Caco-2 (cell line): Measurements from ENCODE around the gene GADD45G. TPM values are rescaled to one million over a fixed set of nuclear protein-coding genes. Genes with fewer than 3 reads are reported as not detected.

ENCODE experiments used
- BruUV-seq: library from RNA; stranded (reverse); fragments of 400-500 nt; replicated peaks from 2 replicates; lab custom pipeline; 2021; lab: Mats Ljungman, UMichigan
- CTCF ChIA-PET: fragments of 300-600 bp; sonication (Branson Sonifier 250); formaldehyde crosslinking; loops from one replicate; lab custom pipeline; 2022; ENCODE audit warnings: antibody characterized with exemption; lab: Charles Lee
- POLR2A ChIA-PET: fragments of 300-600 bp; sonication (Branson Sonifier 250); formaldehyde crosslinking; loops from one replicate; lab custom pipeline; 2022; ENCODE audit warnings: antibody characterized with exemption; lab: Charles Lee
- DNase-seq, 2 experiments: peaks; one replicate each; pipeline versions ENCODE4 v3.0.0 to v3.0.0-alpha.2; 2020 to 2022
- H3K27me3 ChIP-seq: replicated peaks from 2 replicates; pipeline ENCODE4 v1.6.0; 2011; ENCODE audit warnings: low read length; ENCODE audit not compliant: control insufficient read depth, insufficient read depth
- H3K36me3 ChIP-seq: 2 replicates; pipeline ENCODE4 v1.5.1; 2011; ENCODE audit warnings: low read length; ENCODE audit not compliant: control insufficient read depth, insufficient read depth
- H3K4me1 ChIP-seq: fragments of 250-450 bp; sonication (Bioruptor Pico); 2 replicates; pipeline ENCODE4 v1.5.1; 2020; ENCODE audit warnings: mild to moderate bottlenecking
- H3K4me3 ChIP-seq: 2 replicates; pipeline ENCODE4 v1.5.1; 2011; ENCODE audit warnings: low read depth, mild to moderate bottlenecking, control low read depth, low read length
- H3K9me3 ChIP-seq: fragments of 250-450 bp; sonication (Bioruptor Pico); 2 replicates; pipeline ENCODE4 v1.5.1; 2020; ENCODE audit warnings: mild to moderate bottlenecking, moderate library complexity
- H3K27ac Mint-ChIP-seq: one replicate; pipeline ENCODE4 v1.8.0; 2022; ENCODE audit warnings: mixed read lengths; ENCODE audit not compliant: unreplicated experiment
- H3K27me3 Mint-ChIP-seq: one replicate; pipeline ENCODE4 v1.8.0; 2022; ENCODE audit warnings: mixed read lengths; ENCODE audit not compliant: insufficient read depth, unreplicated experiment
- H3K36me3 Mint-ChIP-seq: one replicate; pipeline ENCODE4 v1.8.0; 2022; ENCODE audit warnings: mild to moderate bottlenecking, mixed read lengths; ENCODE audit not compliant: insufficient read depth, unreplicated experiment
- H3K4me1 Mint-ChIP-seq: one replicate; pipeline ENCODE4 v1.8.0; 2022; ENCODE audit warnings: low read depth, mixed read lengths; ENCODE audit not compliant: unreplicated experiment
- H3K4me3 Mint-ChIP-seq: one replicate; pipeline ENCODE4 v1.8.0; 2022; ENCODE audit warnings: mild to moderate bottlenecking, moderate library complexity, mixed read lengths; ENCODE audit not compliant: unreplicated experiment
- H3K9me3 Mint-ChIP-seq: one replicate; pipeline ENCODE4 v1.8.0; 2022; ENCODE audit warnings: mixed read lengths; ENCODE audit not compliant: unreplicated experiment
- CTCF ChIP-seq, 2 experiments: fragments of 200-600 bp in 1 of 2; IDR thresholded peaks; 1 replicate in 1 of 2; 2 replicates in 1 of 2; pipeline versions ENCODE4 v1.5.1 to v1.8.0; 2011 to 2022; ENCODE audit warnings: antibody characterized with exemption in 1 of 2, control low read depth in 1 of 2, inconsistent platforms in 1 of 2, low read depth in 1 of 2, low read length in 1 of 2, mild to moderate bottlenecking in 1 of 2, moderate library complexity in 1 of 2; ENCODE audit not compliant: insufficient read depth in 1 of 2, severe bottlenecking in 1 of 2, unreplicated experiment in 1 of 2
- intact Hi-C: fragments of 100-400 bp; cut with micrococcal nuclease; formaldehyde crosslinking; loops from one replicate; pipeline ENCODE4 v1.10.0; 2022; ENCODE audit not compliant: unreplicated experiment
- total RNA-seq: library from RNA; stranded (reverse); gene quantifications from 2 replicates; pipeline ENCODE4 v1.2.3, GENCODE V29; 2022

GADD45G gene
- total RNA-seq, 1 experiment from 2014 or later: 3.7 TPM

DNA sequence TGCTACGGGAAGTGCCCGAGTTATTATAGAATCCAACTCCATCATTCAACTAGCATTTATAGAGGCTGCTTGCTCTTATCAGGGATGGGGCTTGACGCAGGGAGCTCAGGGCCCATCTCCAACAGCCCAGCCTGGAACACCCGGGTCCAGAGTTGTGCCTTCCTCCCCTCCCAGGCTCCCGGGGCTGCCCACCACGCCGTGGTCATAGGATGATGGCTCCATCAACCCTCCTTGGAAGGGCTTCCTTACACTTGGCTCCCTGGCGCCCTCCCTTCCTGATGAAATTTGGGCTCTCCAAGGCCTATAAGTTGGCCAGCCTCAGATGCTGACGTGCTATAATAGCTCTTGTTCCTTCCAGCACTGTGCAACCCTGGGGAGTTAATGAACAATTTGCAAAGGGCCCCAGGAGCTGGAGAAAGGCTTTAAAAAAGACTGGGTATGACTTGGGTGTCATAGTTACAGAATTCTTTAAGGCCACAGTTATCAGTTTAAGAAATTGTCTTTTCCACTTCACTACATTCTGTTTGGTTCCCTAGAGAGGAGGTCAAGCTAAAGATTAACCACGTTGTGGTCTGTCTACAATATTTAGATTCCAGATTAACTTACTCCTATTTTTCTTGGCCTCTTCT lies 42.5 kb upstream of the GADD45G start:
- Mint-ChIP-seq H3K27me3 (no peaks in the 10 kb centered on the region), H3K4me3 (no peak overlapping the region), H3K9me3 (peaks cover 8% of the 10 kb centered on the region), H3K4me1 (peaks cover 7% of the 10 kb centered on the region), H3K36me3 (no peaks in the 10 kb centered on the region), H3K27ac (no peak overlapping the region)
- TF ChIP-seq CTCF (IDR thresholded peaks at IDR 0.05; ENCODE audit: insufficient read depth in 1 of 2, low read depth in 1 of 2, low read length in 1 of 2, severe bottlenecking in 1 of 2, unreplicated experiment in 1 of 2): no peak
- ChIA-PET CTCF (interaction anchor here (0.9 to 1.1 kb wide), 2 partner anchors 13 to 31 kb away, joined by 3 to 5 read pairs; no protein-coding TSS in a partner anchor), POLR2A (no interaction called here)
- peak; percentile 16 to 42 for DNase-seq
- Histone ChIP-seq H3K4me1 (peaks cover 3% of the 10 kb centered on the region; the same call in 1 of the 2 replicates), H3K4me3 (no peak overlapping the region), H3K9me3 (no peaks in the 10 kb centered on the region), H3K36me3 (no peaks in the 10 kb centered on the region), H3K27me3 (no peaks in the 10 kb centered on the region)
- intact Hi-C loops: no loop called here
- BruUV-seq: no TSS peak

DNA sequence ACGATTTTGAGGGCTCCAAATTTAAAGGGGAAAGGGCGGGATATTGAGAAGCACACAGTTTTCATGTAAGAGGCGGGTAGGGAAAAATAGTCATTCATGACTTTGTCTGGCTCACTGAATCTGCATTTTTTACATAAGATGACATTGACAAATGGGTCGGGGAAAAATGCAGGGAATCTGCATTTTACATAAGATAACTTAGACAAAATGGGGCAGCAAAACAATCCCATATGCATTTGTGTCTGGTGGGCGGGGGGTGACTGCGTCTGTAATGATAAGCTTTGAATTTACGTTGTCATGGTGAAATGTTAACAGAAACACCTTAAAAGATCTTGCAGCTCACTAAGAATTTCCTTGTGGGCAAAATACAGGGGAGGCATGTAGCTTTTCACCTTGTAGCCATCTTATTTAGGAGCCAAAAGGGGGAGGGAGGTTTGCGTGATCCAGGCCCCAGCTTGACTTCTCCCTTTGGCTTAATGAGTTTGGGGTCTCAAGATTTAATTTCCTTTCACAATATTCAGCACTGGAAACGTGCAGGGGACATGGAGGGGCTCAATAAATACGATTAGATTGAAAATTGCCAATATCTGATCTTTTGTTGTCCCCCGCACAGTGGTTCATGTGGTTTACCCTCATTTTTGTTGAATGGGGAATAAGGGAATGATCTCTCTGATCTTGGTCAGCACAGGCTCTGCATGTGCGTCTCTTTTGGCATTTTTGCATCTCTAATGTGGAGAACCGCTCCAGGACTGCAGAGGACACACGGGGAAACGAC lies 41.1 kb upstream of the GADD45G start:
- no peaks in the 10 kb centered on the region for H3K9me3 ChIP-seq
- Mint-ChIP-seq H3K27me3 (no peaks in the 10 kb centered on the region), H3K4me1 (peaks cover 7% of the 10 kb centered on the region), H3K9me3 (peaks cover 8% of the 10 kb centered on the region), H3K4me3 (no peak overlapping the region), H3K36me3 (no peaks in the 10 kb centered on the region), H3K27ac (no peak overlapping the region)
- intact Hi-C loops: no loop called here
- ChIA-PET CTCF (interaction anchor here (1.0 kb wide), 1 partner anchor 29 kb away, joined by 4 read pairs; no protein-coding TSS in a partner anchor), POLR2A (no interaction called here)
- H3K4me3 ChIP-seq: no peak overlapping the region
- BruUV-seq: no TSS peak
- no peaks in the 10 kb centered on the region for H3K27me3 ChIP-seq
- peaks cover 3% of the 10 kb centered on the region; the same call in 1 of the 2 replicates for H3K4me1 ChIP-seq
- TF ChIP-seq CTCF (IDR thresholded peaks at IDR 0.05; ENCODE audit: insufficient read depth in 1 of 2, low read depth in 1 of 2, low read length in 1 of 2, severe bottlenecking in 1 of 2, unreplicated experiment in 1 of 2): no peak
- DNase-seq: no peak
- no peaks in the 10 kb centered on the region for H3K36me3 ChIP-seq

DNA sequence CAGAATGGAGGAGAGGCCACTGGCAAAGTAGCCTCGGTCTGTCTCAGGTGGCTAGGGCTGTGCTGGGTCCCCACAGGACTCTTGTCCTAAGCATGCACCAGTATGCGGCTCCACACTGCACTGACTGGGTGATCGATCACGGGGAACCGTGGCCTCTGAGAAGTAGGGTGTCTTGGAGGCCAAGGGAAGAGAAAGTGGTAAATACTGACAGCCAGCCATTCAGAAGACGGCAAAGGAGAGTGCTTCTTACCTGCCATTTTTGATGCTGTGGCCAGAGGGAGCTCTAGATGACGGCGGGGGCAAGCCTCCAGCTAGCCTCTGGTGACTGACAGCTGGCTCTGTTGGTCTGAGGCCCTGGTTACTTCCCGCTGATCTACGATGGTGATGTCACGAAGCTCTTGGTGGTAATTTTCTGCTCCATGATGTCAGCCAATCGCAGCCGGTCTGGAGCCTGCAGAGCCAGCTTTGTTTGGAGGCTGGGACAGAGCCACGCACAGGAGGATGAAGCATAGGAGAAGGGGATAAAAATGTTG lies 40.4 kb upstream of the GADD45G start:
- Mint-ChIP-seq H3K9me3 (peaks cover 8% of the 10 kb centered on the region), H3K27ac (no peak overlapping the region), H3K4me3 (no peak overlapping the region), H3K36me3 (no peaks in the 10 kb centered on the region), H3K4me1 (peaks cover 7% of the 10 kb centered on the region), H3K27me3 (no peaks in the 10 kb centered on the region)
- Histone ChIP-seq H3K4me3 (no peak overlapping the region), H3K9me3 (no peaks in the 10 kb centered on the region), H3K27me3 (no peaks in the 10 kb centered on the region), H3K4me1 (peaks cover 3% of the 10 kb centered on the region; the same call in 1 of the 2 replicates), H3K36me3 (no peaks in the 10 kb centered on the region)
- ChIA-PET CTCF (interaction anchor here (1.0 kb wide), 1 partner anchor 29 kb away, joined by 4 read pairs; no protein-coding TSS in a partner anchor), POLR2A (no interaction called here)
- peak; percentile 21 to 42 for DNase-seq
- intact Hi-C loops: no loop called here
- BruUV-seq: no TSS peak
- TF ChIP-seq CTCF (IDR thresholded peaks at IDR 0.05; ENCODE audit: insufficient read depth in 1 of 2, low read depth in 1 of 2, low read length in 1 of 2, severe bottlenecking in 1 of 2, unreplicated experiment in 1 of 2): no peak
